GM11168 (cell line): ENCODE data around the gene LENG9.

Experiments
- in situ Hi-C: fragments of 300-500 bp; cut with MboI; formaldehyde crosslinking; loops from one replicate; pipeline ENCODE4 v1.12.0; 2022; ENCODE audit warnings: low sequenced_read_pairs; ENCODE audit not compliant: unreplicated experiment

LENG9 gene

GRCh38 chr19:54426291-54426931, 37.2 kb downstream of the LENG9 start:
- in situ Hi-C loops = no loop called here

- in situ Hi-C loops = no loop called here
Measured at GRCh38 chr19:54425382-54425723, 38.2 kb downstream of the LENG9 start.

- in situ Hi-C loops = no loop called here
Measured at GRCh38 chr19:54424660-54425381, 38.8 kb downstream of the LENG9 start.

- in situ Hi-C loops = no loop called here
Measured at GRCh38 chr19:54424201-54424600, 39.4 kb downstream of the LENG9 start.

- in situ Hi-C loops = no loop called here
Measured at GRCh38 chr19:54422136-54422535, 41.4 kb downstream of the LENG9 start.

GRCh38 chr19:54421521-54421920, 42.1 kb downstream of the LENG9 start:
- in situ Hi-C loops = no loop called here

- in situ Hi-C loops = no loop called here
Measured at GRCh38 chr19:54421169-54421516, 42.4 kb downstream of the LENG9 start.

- in situ Hi-C loops = no loop called here
Measured at GRCh38 chr19:54420383-54421168, 43.0 kb downstream of the LENG9 start.

- in situ Hi-C loops = no loop called here
Measured at GRCh38 chr19:54420068-54420382, 43.6 kb downstream of the LENG9 start.

GRCh38 chr19:54418930-54419800, 44.4 kb downstream of the LENG9 start:
- in situ Hi-C loops = no loop called here

- in situ Hi-C loops = no loop called here
Measured at GRCh38 chr19:54418030-54418929, 45.3 kb downstream of the LENG9 start.

GRCh38 chr19:54416695-54417491, 46.7 kb downstream of the LENG9 start:
- in situ Hi-C loops = no loop called here

GRCh38 chr19:54415901-54416673, 47.5 kb downstream of the LENG9 start:
- in situ Hi-C loops = no loop called here

GRCh38 chr19:54415208-54415900, 48.2 kb downstream of the LENG9 start, which contains the start of gene TTYH1:
TSS of gene TTYH1 (plus strand) at chr19:54415464. CDS start at chr19:54415553, 89 bp downstream.
- in situ Hi-C loops = no loop called here

GRCh38 chr19:54414156-54414555, 49.4 kb downstream of the LENG9 start:
- in situ Hi-C loops = no loop called here

GRCh38 chr19:54412877-54413276, 50.7 kb downstream of the LENG9 start:
- in situ Hi-C loops = no loop called here
